HepG2 (cell line): ENCODE measurements around the gene HEPH. TPM values are rescaled to one million over a fixed set of nuclear protein-coding genes. Genes with fewer than 3 reads are reported as not detected.

ENCODE experiments used
- ATAC-seq: fragments of 200-7000 bp; cut with Tn5 transposase; 3 replicates; pipeline ENCODE4 v1.9.1; 2020; ENCODE audit warnings: mild to moderate bottlenecking, moderate library complexity
- BruUV-seq: library from RNA; stranded (reverse); fragments of 400-500 nt; replicated peaks from 2 replicates; lab custom pipeline; 2021; lab: Mats Ljungman, UMichigan
- CTCF ChIA-PET: fragments of 300-600 bp; formaldehyde crosslinking; extraction: SDS; loops from one replicate; lab custom pipeline; 2021; ENCODE audit warnings: low total read pairs, inconsistent platforms, low intra/inter-chr PET ratio; lab: Yijun Ruan, JAX
- POLR2A ChIA-PET: fragments of 350-600 bp; sonication (Branson Sonifier 250); formaldehyde crosslinking; loops from one replicate; lab custom pipeline; 2020; ENCODE audit warnings: antibody characterized with exemption, inconsistent platforms; lab: Yijun Ruan, JAX
- DNase-seq: peaks from one replicate; pipeline ENCODE4 v3.0.0-alpha.2; 2015; ENCODE audit warnings: low spot score
- FAIRE-seq: peaks from 3 replicates; lab custom pipeline; 2011; peaks lifted over from hg19 to GRCh38; lab: Jason Lieb, UNC
- H2AFZ ChIP-seq: one replicate; pipeline ENCODE4 v1.6.1; 2011; ENCODE audit warnings: low read length, inconsistent platforms
- H3K27ac ChIP-seq: fragments of 300-600 bp; 3 replicates; pipeline ENCODE4 v1.8.0; 2011; ENCODE audit warnings: mixed run types, mild to moderate bottlenecking, mixed read lengths, low read length, inconsistent platforms; ENCODE audit not compliant: insufficient read depth; ENCODE audit errors: extremely low read length
- H3K27me3 ChIP-seq, 2 experiments: fragments of 200-600 bp in 1 of 2; 2 replicates in 1 of 2; 3 replicates in 1 of 2; pipeline versions ENCODE4 v1.6.0 to v1.8.0; 2011; ENCODE audit warnings: low read length in 2 of 2, mild to moderate bottlenecking in 2 of 2, moderate library complexity in 2 of 2, inconsistent platforms in 1 of 2; ENCODE audit not compliant: insufficient read depth in 2 of 2, control insufficient read depth in 1 of 2
- H3K36me3 ChIP-seq, 2 experiments: fragments of 200-600 bp in 1 of 2; replicated peaks in 1 of 2; 2 replicates in 1 of 2; 3 replicates in 1 of 2; pipeline versions ENCODE4 v1.5.1 to v1.8.0; 2011; ENCODE audit warnings: low read length in 2 of 2, inconsistent platforms in 1 of 2; ENCODE audit not compliant: insufficient read depth in 2 of 2, control insufficient read depth in 1 of 2
- H3K4me1 ChIP-seq: 2 replicates; pipeline ENCODE4 v1.5.1; 2012; ENCODE audit warnings: low read length, inconsistent platforms; ENCODE audit not compliant: insufficient read depth
- H3K4me2 ChIP-seq: 2 replicates; pipeline ENCODE4 v1.6.0; 2011; ENCODE audit warnings: low read depth, low read length, inconsistent platforms
- H3K4me3 ChIP-seq, 3 experiments: fragments of 200-600 bp in 1 of 3; sonication (generic), shearing (Covaris generic) in 1 of 3; replicated peaks in 1 of 3; 2 replicates each; pipeline ENCODE4 v1.5.1; 2011 to 2016; ENCODE audit warnings: low read length in 3 of 3, inconsistent platforms in 2 of 3, low read depth in 2 of 3, mild to moderate bottlenecking in 2 of 3, control low read depth in 1 of 3, mixed read lengths in 1 of 3; ENCODE audit not compliant: insufficient read depth in 1 of 3
- H3K79me2 ChIP-seq: one replicate; pipeline ENCODE4 v1.6.1; 2011; ENCODE audit warnings: low read length, inconsistent platforms; ENCODE audit not compliant: insufficient read depth
- H3K9ac ChIP-seq: 2 replicates; pipeline ENCODE4 v1.6.0; 2011; ENCODE audit warnings: mild to moderate bottlenecking, low read depth, low read length, inconsistent platforms; ENCODE audit not compliant: insufficient read depth
- H3K9me3 ChIP-seq: 2 replicates; pipeline ENCODE4 v1.5.1; 2012; ENCODE audit warnings: mild to moderate bottlenecking, low read length
- H4K20me1 ChIP-seq: 2 replicates; pipeline ENCODE4 v1.6.0; 2011; ENCODE audit warnings: inconsistent platforms, mild to moderate bottlenecking, low read length, moderate library complexity; ENCODE audit not compliant: insufficient read depth
- HNF4G ChIP-seq, 2 experiments: sonication (generic) in 1 of 2; formaldehyde crosslinking in 1 of 2; IDR thresholded peaks; 2 replicates each; pipeline versions ENCODE4 v1.4.0 to v1.6.1; 2011 to 2020; ENCODE audit warnings: borderline replicate concordance in 2 of 2, low read depth in 2 of 2, mild to moderate bottlenecking in 2 of 2, low read length in 1 of 2, missing genetic modification reagents in 1 of 2, moderate library complexity in 1 of 2
- HNRNPL ChIP-seq: fragments of 200-400 bp; formaldehyde crosslinking; IDR thresholded peaks from 2 replicates; pipeline ENCODE4 v1.6.1; 2017; ENCODE audit warnings: mild to moderate bottlenecking, low read depth, low read length
- IKZF4 ChIP-seq: sonication (generic); formaldehyde crosslinking; IDR thresholded peaks from 2 replicates; pipeline ENCODE4 v1.5.1; 2020; ENCODE audit warnings: borderline replicate concordance, mild to moderate bottlenecking, low read depth, missing genetic modification reagents; ENCODE audit errors: not compliant biosample characterization
- JUND ChIP-seq: sonication (generic); formaldehyde crosslinking; IDR thresholded peaks from 2 replicates; pipeline ENCODE4 v1.8.0; 2022; ENCODE audit warnings: mild to moderate bottlenecking, missing genetic modification reagents
- KLF9 ChIP-seq: IDR thresholded peaks from 2 replicates; pipeline ENCODE4 v1.6.1; 2016; ENCODE audit warnings: low read depth
- MEF2D ChIP-seq: sonication (generic); formaldehyde crosslinking; IDR thresholded peaks from 2 replicates; pipeline ENCODE4 v1.5.1; 2020; ENCODE audit warnings: mild to moderate bottlenecking, missing genetic modification reagents
- NFIB ChIP-seq: sonication (generic); formaldehyde crosslinking; IDR thresholded peaks from 2 replicates; pipeline ENCODE4 v1.9.0; 2021; ENCODE audit warnings: missing genetic modification reagents, mild to moderate bottlenecking, borderline replicate concordance
- NR2F2 ChIP-seq: IDR thresholded peaks from 2 replicates; pipeline ENCODE4 v1.6.1; 2012; ENCODE audit warnings: low read depth, inconsistent platforms, borderline replicate concordance
- NR2F6 ChIP-seq, 2 experiments: IDR thresholded peaks; 2 replicates each; pipeline ENCODE4 v1.6.1; 2016; ENCODE audit warnings: antibody characterized with exemption in 1 of 2, mild to moderate bottlenecking in 1 of 2
- SAP130 ChIP-seq: IDR thresholded peaks from 2 replicates; pipeline ENCODE4 v1.6.1; 2016; ENCODE audit warnings: low read depth
- SP140L ChIP-seq: sonication (generic); formaldehyde crosslinking; IDR thresholded peaks from 2 replicates; pipeline ENCODE4 v1.4.0; 2020; ENCODE audit warnings: missing genetic modification reagents, borderline replicate concordance
- SP4 ChIP-seq: sonication (generic); formaldehyde crosslinking; IDR thresholded peaks from 2 replicates; pipeline ENCODE4 v1.8.1; 2023; ENCODE audit warnings: mild to moderate bottlenecking, missing genetic modification reagents
- ZBTB42 ChIP-seq: sonication (generic); formaldehyde crosslinking; IDR thresholded peaks from 2 replicates; pipeline ENCODE4 v1.5.0; 2020; ENCODE audit warnings: mild to moderate bottlenecking, missing genetic modification reagents
- ZNF468 ChIP-seq: sonication (generic); formaldehyde crosslinking; IDR thresholded peaks from 2 replicates; pipeline ENCODE4 v1.8.0; 2022; ENCODE audit warnings: mild to moderate bottlenecking, moderate library complexity, missing genetic modification reagents
- ZNF550 ChIP-seq: sonication (generic); formaldehyde crosslinking; IDR thresholded peaks from 2 replicates; pipeline ENCODE4 v1.4.0; 2020; ENCODE audit warnings: mild to moderate bottlenecking, missing genetic modification reagents, borderline replicate concordance
- ZNF562 ChIP-seq: sonication (generic); formaldehyde crosslinking; IDR thresholded peaks from 2 replicates; pipeline ENCODE4 v1.8.0; 2022; ENCODE audit warnings: missing genetic modification reagents, borderline replicate concordance
- ZNF607 ChIP-seq: sonication (generic); formaldehyde crosslinking; IDR thresholded peaks from 2 replicates; pipeline ENCODE4 v1.5.1; 2020; ENCODE audit warnings: missing genetic modification reagents, mild to moderate bottlenecking, borderline replicate concordance
- ZNF781 ChIP-seq: sonication (generic); formaldehyde crosslinking; IDR thresholded peaks from 2 replicates; pipeline ENCODE4 v1.5.1; 2020; ENCODE audit warnings: borderline replicate concordance, mild to moderate bottlenecking, missing genetic modification reagents; ENCODE audit errors: not compliant biosample characterization
- ZNF788 ChIP-seq: sonication (generic); formaldehyde crosslinking; IDR thresholded peaks from 2 replicates; pipeline ENCODE4 v1.5.0; 2020; ENCODE audit warnings: mild to moderate bottlenecking, missing genetic modification reagents, borderline replicate concordance
- ZNF792 ChIP-seq: IDR thresholded peaks from 2 replicates; pipeline ENCODE4 v1.6.1; 2016
- WGBS: methylation state at CpG from one replicate; pipeline ENCODE4 v1.1.6; 2017; ENCODE audit warnings: low lambda C conversion rate; 5-methylcytosine and 5-hydroxymethylcytosine counted together
- in situ Hi-C: cut with HindIII; loops from 2 replicates; pipeline ENCODE4 v1.10.0; 2017; ENCODE audit warnings: low pct_unique_long_range_greater_than_20kb; ENCODE audit not compliant: extremely low pct_ligation_motif_present
- intact Hi-C: fragments of 100-400 bp; cut with micrococcal nuclease; formaldehyde crosslinking; loops from one replicate; pipeline ENCODE4 v1.10.0; 2022; ENCODE audit not compliant: unreplicated experiment
- polyA plus RNA-seq, 8 experiments: library from polyadenylated mRNA; depleted of rRNA in 3 of 8; stranded (reverse) in 7 of 8; unstranded in 1 of 8; fragments of >200 nt; fragmentation: Illumina TruSeq in 4 of 8; extraction: Trizol in 4 of 8; gene quantifications; 2 replicates each; pipeline versions ENCODE4 v1.2.1 to v1.2.3, GENCODE V29; 2011 to 2016; ENCODE audit warnings: low read depth in 4 of 8, missing spikeins in 1 of 8, mixed read lengths in 1 of 8; ENCODE audit not compliant: insufficient read depth in 1 of 8
- total RNA-seq, 5 experiments: library from RNA; depleted of rRNA; stranded (reverse); fragments of >200 nt; fragmentation: Illumina TruSeq; extraction: Trizol; gene quantifications; 2 replicates each; pipeline ENCODE4 v1.2.3, GENCODE V29; 2016; ENCODE audit warnings: low read depth in 1 of 5

Gene HEPH
- total and polyA plus RNA-seq, 2 of the 13 experiments (the other 11 are each of a cell fraction or from before 2014, with no cell fraction given): not detected

GRCh38 chrX:66176134-66176533 is 12.1 kb downstream of the HEPH start:
- ChIA-PET POLR2A (no interaction called here), CTCF (no interaction called here)
- Histone ChIP-seq H3K27ac (no peak overlapping the region), H3K79me2 (no peaks in the 10 kb centered on the region), H3K4me3 (no peak overlapping the region), H4K20me1 (no peaks in the 10 kb centered on the region), H3K9me3 (peaks cover 9% of the 10 kb centered on the region), H3K9ac (no peak overlapping the region), H3K27me3 (no peaks in the 10 kb centered on the region), H2AFZ (no peak overlapping the region), H3K4me1 (no peaks in the 10 kb centered on the region), H3K4me2 (no peak overlapping the region), H3K36me3 (no peaks in the 10 kb centered on the region)
- ATAC-seq (no peak), DNase-seq (no peak), FAIRE-seq (no peak)
- 0% methylated on average over 1 of the region's 1 CpG for WGBS
- intact Hi-C loops (no loop called here), in situ Hi-C loops (no loop called here)
- no TSS peak for BruUV-seq
- TF ChIP-seq ZNF550 (CRISPR knock-in tag): no peak
- TF ChIP-seq ZNF562: no peak
- TF ChIP-seq MEF2D: no peak
- no peak for TF ChIP-seq HNRNPL
- no peak for TF ChIP-seq SP140L (CRISPR knock-in tag)
- no peak for TF ChIP-seq SP4 (CRISPR knock-in tag)
- no peak for TF ChIP-seq SAP130
- TF ChIP-seq ZNF792: no peak
- TF ChIP-seq NFIB (CRISPR knock-in tag): no peak
- TF ChIP-seq ZBTB42 (CRISPR knock-in tag): no peak
- TF ChIP-seq KLF9 (CRISPR knock-in tag): no peak
- TF ChIP-seq HNF4G (IDR thresholded peaks at IDR 0.05; ENCODE audit: borderline replicate concordance, low read depth, low read length): no peak
- no peak for TF ChIP-seq HNF4G (CRISPR knock-in tag; IDR thresholded peaks at IDR 0.05; ENCODE audit: borderline replicate concordance, low read depth)
- no peak for TF ChIP-seq ZNF788
- TF ChIP-seq ZNF607 (CRISPR knock-in tag): no peak
- TF ChIP-seq NR2F6 (IDR thresholded peaks at IDR 0.05): no peak
- TF ChIP-seq NR2F6 (CRISPR knock-in tag; IDR thresholded peaks at IDR 0.05): no peak
- TF ChIP-seq IKZF4: no peak
- TF ChIP-seq ZNF468 (CRISPR knock-in tag): no peak
- TF ChIP-seq JUND (CRISPR knock-in tag): no peak
- TF ChIP-seq NR2F2: no peak
- TF ChIP-seq ZNF781 (CRISPR knock-in tag): no peak
